ENCODE measurements around the gene MCM7. TPM values are rescaled to one million over a fixed set of nuclear protein-coding genes. Genes with fewer than 3 reads are reported as not detected.

The MCM7 gene
- total and polyA plus RNA-seq, 2 of the 13 experiments (the other 11 are each of a cell fraction or from before 2014, with no cell fraction given) = 84.5 to 214 TPM

DNA sequence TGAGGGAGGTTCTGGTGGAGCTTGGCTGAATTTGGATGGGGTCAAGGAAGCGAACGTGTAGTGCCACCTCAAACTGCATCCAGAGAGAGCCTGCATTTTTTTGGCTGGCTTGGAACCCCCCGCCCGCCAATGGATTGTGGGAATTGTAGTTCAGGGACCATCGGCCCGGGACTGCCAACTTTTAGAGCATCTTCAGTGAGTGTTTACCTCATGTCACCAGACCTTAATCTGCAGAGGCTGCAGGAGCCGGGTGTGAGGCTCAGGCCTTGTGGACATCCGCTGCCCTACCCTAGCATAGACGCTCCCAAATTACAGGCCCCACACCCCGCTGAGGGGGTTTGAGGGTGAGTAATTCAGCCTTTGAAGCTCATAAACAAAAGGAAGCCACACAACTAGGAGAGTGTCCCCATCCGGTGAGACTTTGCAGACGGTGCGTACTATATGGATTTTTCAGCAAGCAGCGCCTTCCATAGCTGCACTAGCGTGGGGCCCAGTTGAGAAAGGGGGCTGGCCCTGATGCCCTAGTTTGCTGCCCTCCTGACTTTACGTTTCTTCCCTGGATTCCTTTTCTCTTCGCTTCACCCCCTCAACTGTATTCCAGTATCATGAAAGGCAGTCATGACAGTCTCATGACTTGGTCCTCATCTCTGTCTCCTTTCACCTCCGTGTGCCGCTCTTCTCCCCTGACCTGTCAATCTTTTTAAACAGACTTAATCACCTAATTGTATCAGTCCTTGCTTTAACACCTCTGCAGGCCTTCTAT, 19.0 kb upstream of the MCM7 start (continued):
- TF ChIP-seq, protein P1, sequence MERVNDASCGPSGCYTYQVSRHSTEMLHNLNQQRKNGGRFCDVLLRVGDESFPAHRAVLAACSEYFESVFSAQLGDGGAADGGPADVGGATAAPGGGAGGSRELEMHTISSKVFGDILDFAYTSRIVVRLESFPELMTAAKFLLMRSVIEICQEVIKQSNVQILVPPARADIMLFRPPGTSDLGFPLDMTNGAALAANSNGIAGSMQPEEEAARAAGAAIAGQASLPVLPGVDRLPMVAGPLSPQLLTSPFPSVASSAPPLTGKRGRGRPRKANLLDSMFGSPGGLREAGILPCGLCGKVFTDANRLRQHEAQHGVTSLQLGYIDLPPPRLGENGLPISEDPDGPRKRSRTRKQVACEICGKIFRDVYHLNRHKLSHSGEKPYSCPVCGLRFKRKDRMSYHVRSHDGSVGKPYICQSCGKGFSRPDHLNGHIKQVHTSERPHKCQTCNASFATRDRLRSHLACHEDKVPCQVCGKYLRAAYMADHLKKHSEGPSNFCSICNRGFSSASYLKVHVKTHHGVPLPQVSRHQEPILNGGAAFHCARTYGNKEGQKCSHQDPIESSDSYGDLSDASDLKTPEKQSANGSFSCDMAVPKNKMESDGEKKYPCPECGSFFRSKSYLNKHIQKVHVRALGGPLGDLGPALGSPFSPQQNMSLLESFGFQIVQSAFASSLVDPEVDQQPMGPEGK (CRISPR knock-in tag; IDR thresholded peaks at IDR 0.05) = no peak; the same call in none of the 2 replicates
- TF ChIP-seq POGZ (CRISPR knock-in tag; IDR thresholded peaks at IDR 0.05) (0 out of 2 replicates have a peak, but pooled peaks have one; percentile 16), STAT5B (CRISPR knock-in tag; IDR thresholded peaks at IDR 0.05) (no peak), PITX1 (CRISPR knock-in tag; IDR thresholded peaks at IDR 0.05) (peak; percentile 12; the same call in 1 of the 2 replicates), ZFP62 (CRISPR knock-in tag; IDR thresholded peaks at IDR 0.05) (no peak), SAFB2 (CRISPR knock-in tag; IDR thresholded peaks at IDR 0.05; ENCODE audit: borderline replicate concordance, low read depth) (no peak), POLR2A (IDR thresholded peaks at IDR 0.05; ENCODE audit: insufficient read depth in 1 of 2, low read depth in 2 of 2, low read length in 2 of 2) (no peak), FLYWCH1 (CRISPR knock-in tag; IDR thresholded peaks at IDR 0.05) (no peak), ZFP1 (CRISPR knock-in tag; IDR thresholded peaks at IDR 0.05) (no peak), SIX4 (CRISPR knock-in tag; IDR thresholded peaks at IDR 0.05) (no peak), YEATS2 (CRISPR knock-in tag; IDR thresholded peaks at IDR 0.05; ENCODE audit: borderline replicate concordance) (no peak), ZNF891 (CRISPR knock-in tag; IDR thresholded peaks at IDR 0.05) (no peak), ZNF670 (CRISPR knock-in tag; IDR thresholded peaks at IDR 0.05; ENCODE audit: borderline replicate concordance) (no peak), ATRX (CRISPR knock-in tag; IDR thresholded peaks at IDR 0.05; ENCODE audit: borderline replicate concordance) (no peak)
- TF ChIP-seq, protein P2, sequence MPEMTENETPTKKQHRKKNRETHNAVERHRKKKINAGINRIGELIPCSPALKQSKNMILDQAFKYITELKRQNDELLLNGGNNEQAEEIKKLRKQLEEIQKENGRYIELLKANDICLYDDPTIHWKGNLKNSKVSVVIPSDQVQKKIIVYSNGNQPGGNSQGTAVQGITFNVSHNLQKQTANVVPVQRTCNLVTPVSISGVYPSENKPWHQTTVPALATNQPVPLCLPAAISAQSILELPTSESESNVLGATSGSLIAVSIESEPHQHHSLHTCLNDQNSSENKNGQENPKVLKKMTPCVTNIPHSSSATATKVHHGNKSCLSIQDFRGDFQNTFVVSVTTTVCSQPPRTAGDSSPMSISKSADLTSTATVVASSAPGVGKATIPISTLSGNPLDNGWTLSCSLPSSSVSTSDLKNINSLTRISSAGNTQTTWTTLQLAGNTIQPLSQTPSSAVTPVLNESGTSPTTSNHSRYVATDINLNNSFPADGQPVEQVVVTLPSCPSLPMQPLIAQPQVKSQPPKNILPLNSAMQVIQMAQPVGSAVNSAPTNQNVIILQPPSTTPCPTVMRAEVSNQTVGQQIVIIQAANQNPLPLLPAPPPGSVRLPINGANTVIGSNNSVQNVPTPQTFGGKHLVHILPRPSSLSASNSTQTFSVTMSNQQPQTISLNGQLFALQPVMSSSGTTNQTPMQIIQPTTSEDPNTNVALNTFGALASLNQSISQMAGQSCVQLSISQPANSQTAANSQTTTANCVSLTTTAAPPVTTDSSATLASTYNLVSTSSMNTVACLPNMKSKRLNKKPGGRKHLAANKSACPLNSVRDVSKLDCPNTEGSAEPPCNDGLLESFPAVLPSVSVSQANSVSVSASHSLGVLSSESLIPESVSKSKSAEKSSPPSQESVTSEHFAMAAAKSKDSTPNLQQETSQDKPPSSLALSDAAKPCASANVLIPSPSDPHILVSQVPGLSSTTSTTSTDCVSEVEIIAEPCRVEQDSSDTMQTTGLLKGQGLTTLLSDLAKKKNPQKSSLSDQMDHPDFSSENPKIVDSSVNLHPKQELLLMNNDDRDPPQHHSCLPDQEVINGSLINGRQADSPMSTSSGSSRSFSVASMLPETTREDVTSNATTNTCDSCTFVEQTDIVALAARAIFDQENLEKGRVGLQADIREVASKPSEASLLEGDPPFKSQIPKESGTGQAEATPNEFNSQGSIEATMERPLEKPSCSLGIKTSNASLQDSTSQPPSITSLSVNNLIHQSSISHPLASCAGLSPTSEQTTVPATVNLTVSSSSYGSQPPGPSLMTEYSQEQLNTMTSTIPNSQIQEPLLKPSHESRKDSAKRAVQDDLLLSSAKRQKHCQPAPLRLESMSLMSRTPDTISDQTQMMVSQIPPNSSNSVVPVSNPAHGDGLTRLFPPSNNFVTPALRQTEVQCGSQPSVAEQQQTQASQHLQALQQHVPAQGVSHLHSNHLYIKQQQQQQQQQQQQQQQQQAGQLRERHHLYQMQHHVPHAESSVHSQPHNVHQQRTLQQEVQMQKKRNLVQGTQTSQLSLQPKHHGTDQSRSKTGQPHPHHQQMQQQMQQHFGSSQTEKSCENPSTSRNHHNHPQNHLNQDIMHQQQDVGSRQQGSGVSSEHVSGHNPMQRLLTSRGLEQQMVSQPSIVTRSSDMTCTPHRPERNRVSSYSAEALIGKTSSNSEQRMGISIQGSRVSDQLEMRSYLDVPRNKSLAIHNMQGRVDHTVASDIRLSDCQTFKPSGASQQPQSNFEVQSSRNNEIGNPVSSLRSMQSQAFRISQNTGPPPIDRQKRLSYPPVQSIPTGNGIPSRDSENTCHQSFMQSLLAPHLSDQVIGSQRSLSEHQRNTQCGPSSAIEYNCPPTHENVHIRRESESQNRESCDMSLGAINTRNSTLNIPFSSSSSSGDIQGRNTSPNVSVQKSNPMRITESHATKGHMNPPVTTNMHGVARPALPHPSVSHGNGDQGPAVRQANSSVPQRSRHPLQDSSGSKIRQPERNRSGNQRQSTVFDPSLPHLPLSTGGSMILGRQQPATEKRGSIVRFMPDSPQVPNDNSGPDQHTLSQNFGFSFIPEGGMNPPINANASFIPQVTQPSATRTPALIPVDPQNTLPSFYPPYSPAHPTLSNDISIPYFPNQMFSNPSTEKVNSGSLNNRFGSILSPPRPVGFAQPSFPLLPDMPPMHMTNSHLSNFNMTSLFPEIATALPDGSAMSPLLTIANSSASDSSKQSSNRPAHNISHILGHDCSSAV (CRISPR knock-in tag; IDR thresholded peaks at IDR 0.05; ENCODE audit: borderline replicate concordance) = no peak
- TF ChIP-seq, protein P3, sequence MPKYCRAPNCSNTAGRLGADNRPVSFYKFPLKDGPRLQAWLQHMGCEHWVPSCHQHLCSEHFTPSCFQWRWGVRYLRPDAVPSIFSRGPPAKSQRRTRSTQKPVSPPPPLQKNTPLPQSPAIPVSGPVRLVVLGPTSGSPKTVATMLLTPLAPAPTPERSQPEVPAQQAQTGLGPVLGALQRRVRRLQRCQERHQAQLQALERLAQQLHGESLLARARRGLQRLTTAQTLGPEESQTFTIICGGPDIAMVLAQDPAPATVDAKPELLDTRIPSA (CRISPR knock-in tag; IDR thresholded peaks at IDR 0.05; ENCODE audit: borderline replicate concordance) = no peak

Measured in HepG2 (cell line).